Adrenal gland (tissue), 12 donors: ENCODE data around the gene NR1H4. TPM values are rescaled to one million over a fixed set of nuclear protein-coding genes. Genes with fewer than 3 reads are reported as not detected.
A peak's percentile ranks its signal among the peaks of the same experiment; 100 is the strongest.

Experiments used
- DNase-seq, 7 donors: peaks; one replicate each; pipeline ENCODE4 v3.0.0-alpha.2; 2019 to 2020
- H3K27ac ChIP-seq, 5 donors: fragments of 200-600 bp; sonication (generic) in 4 of 5; 1 replicate in 3 of 5; 2 replicates in 2 of 5; pipeline versions ENCODE4 v1.5.1 to v1.8.0; 2016 to 2020; ENCODE audit warnings: mild to moderate bottlenecking in 1 of 5
- H3K27me3 ChIP-seq: fragments of 200-600 bp; 2 replicates; pipeline ENCODE4 v1.8.0; 2021
- H3K36me3 ChIP-seq, 2 donors: fragments of 200-600 bp; replicated peaks in 1 of 2; 1 replicate in 1 of 2; 2 replicates in 1 of 2; pipeline versions ENCODE4 v1.5.1 to v1.8.0; 2018 to 2022
- H3K4me1 ChIP-seq, 2 donors: fragments of 200-600 bp; replicated peaks in 1 of 2; 1 replicate in 1 of 2; 2 replicates in 1 of 2; pipeline versions ENCODE4 v1.5.1 to v1.8.0; 2018 to 2021
- H3K4me3 ChIP-seq, 4 donors: fragments of 200-600 bp; sonication (generic) in 3 of 4; one replicate each; pipeline ENCODE4 v1.5.1; 2016 to 2018
- H3K9me3 ChIP-seq, 3 donors: fragments of 200-600 bp; sonication (generic) in 1 of 3; replicated peaks in 1 of 3; 1 replicate in 2 of 3; 2 replicates in 1 of 3; pipeline versions ENCODE4 v1.5.1 to v1.8.0; 2016 to 2021
- POLR2A ChIP-seq, 2 donors: fragments of 450-650 bp; IDR thresholded peaks; one replicate each; pipeline ENCODE4 v1.6.1; 2017; ENCODE audit warnings: antibody characterized with exemption in 2 of 2, mild to moderate bottlenecking in 2 of 2, moderate library complexity in 1 of 2
- WGBS, 4 donors: extraction: QIAGEN DNeasy Blood & Tissue Kit in 2 of 4; methylation state at CpG; one replicate each; pipeline versions ENCODE4 v1.1.5 to v1.1.7; 2013 to 2017; 5-methylcytosine and 5-hydroxymethylcytosine counted together
- intact Hi-C, 2 donors: fragments of 100-400 bp; cut with DNase I; formaldehyde crosslinking; loops; one replicate each; pipeline versions ENCODE4 v1.14.1 to v1.15.0; 2022 to 2023
- polyA plus RNA-seq, 3 donors: library from polyadenylated mRNA; stranded (reverse); fragments of 200-250 nt in 2 of 3; fragments of 350-450 nt in 1 of 3; fragmentation: Illumina TruSeq in 1 of 3; extraction: RNeasy Lipid Tissue Mini Kit (QIAGEN cat#74804) in 1 of 3; gene quantifications; one replicate each; pipeline ENCODE4 v1.2.3, GENCODE V29; 2013 to 2014
- total RNA-seq, 9 donors: library from RNA; depleted of rRNA in 4 of 9; stranded (reverse); fragments of >200 nt in 4 of 9; fragments of 120-200 nt in 1 of 9; fragmentation: NEBNext Ultra II Directional in 1 of 9; extraction: Animal tissue kit (Norgen Biotek cat#: 25700) in 1 of 9; gene quantifications; one replicate each; pipeline versions ENCODE4 v1.1.0 to v1.2.4, GENCODE V29; 2013 to 2023
- TF ChIP-seq, protein P1 (sequence below), 6 experiments: fragments of 450-650 bp in 4 of 6; fragments of 200-600 bp in 2 of 6; sonication (generic) in 1 of 6; IDR thresholded peaks; 1 replicate in 5 of 6; 2 replicates in 1 of 6; pipeline versions ENCODE4 v1.5.1 to v1.8.0; 2016 to 2021; ENCODE audit warnings: antibody characterized with exemption in 6 of 6, mild to moderate bottlenecking in 2 of 6, moderate library complexity in 1 of 6
- donor health status: healthy with polysubstance abuse.
- donor health status: Bipolar disorder and iron deficiency.
- donor health status: DM: yes; HTN: yes; CAD: no.
- donor health status: DM: no; HTN: no; CAD: no.
- donor health status: DM: no; HTN: no; CAD: no.
- donor health status: DM: yes; HTN: yes; CAD: no.

Gene NR1H4
- total and polyA plus RNA-seq, 12 donors, result 17.2 to 66.9 (median 41.0) TPM

DNA sequence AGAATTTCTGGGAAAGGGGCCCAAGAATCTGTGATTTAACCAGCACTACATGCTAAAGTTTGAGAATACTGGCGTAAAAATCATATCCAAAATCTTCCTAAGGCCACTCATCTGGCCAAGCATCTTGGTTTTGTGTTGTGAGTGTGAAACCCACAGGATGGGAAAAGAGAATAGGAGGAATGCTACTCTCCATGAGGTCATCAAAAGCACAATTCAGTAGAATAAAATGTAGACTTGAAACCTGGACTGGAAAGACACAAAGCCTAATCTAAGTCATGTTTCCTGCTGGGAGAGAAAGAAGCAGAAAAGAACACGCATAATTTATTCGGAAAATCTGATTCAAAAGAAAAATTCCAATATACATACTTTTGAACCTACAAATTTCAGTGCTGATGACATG, 42.3 kb downstream of the NR1H4 start:
- TF ChIP-seq, protein P1, sequence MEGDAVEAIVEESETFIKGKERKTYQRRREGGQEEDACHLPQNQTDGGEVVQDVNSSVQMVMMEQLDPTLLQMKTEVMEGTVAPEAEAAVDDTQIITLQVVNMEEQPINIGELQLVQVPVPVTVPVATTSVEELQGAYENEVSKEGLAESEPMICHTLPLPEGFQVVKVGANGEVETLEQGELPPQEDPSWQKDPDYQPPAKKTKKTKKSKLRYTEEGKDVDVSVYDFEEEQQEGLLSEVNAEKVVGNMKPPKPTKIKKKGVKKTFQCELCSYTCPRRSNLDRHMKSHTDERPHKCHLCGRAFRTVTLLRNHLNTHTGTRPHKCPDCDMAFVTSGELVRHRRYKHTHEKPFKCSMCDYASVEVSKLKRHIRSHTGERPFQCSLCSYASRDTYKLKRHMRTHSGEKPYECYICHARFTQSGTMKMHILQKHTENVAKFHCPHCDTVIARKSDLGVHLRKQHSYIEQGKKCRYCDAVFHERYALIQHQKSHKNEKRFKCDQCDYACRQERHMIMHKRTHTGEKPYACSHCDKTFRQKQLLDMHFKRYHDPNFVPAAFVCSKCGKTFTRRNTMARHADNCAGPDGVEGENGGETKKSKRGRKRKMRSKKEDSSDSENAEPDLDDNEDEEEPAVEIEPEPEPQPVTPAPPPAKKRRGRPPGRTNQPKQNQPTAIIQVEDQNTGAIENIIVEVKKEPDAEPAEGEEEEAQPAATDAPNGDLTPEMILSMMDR (IDR thresholded peaks at IDR 0.05), result no peak
- TF ChIP-seq POLR2A (IDR thresholded peaks at IDR 0.05), result no peak
- peaks cover 0 to 7% of the 10 kb centered on the region in 2 donors for H3K4me1 ChIP-seq
- H3K4me3 ChIP-seq, result no peak overlapping the region
- no peaks in the 10 kb centered on the region for H3K36me3 ChIP-seq
- no peak for DNase-seq
- H3K27ac ChIP-seq, result no peak overlapping the region
- WGBS, 4 donors, result 91 to 97% (median 95%) methylated on average over 3 of the region's 3 CpGs
- no peaks in the 10 kb centered on the region for H3K9me3 ChIP-seq
- intact Hi-C loops, result no loop called here
- H3K27me3 ChIP-seq, result no peaks in the 10 kb centered on the region

DNA sequence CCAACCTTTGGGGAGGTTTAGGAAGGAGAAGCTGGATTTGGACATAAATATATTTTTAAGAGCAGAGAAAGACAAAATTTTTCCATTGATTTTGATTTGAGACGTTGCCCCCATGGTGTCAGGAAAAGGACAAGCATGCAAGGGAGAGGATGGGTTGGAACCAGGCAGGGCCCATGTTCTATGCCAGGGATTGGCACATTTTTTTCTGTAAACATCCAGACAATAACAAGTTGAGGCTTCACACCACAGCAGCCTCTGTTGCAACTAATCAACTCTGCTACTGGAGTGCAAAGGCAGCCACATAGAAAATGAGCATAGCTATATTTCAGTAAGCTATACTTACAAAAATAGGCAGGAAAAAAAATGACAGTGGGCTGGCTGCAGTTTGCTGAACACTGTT, 44.7 kb downstream of the NR1H4 start:
- H3K9me3 ChIP-seq, result no peaks in the 10 kb centered on the region
- H3K4me1 ChIP-seq, result peaks cover 0 to 7% of the 10 kb centered on the region in 2 donors
- no peak overlapping the region for H3K4me3 ChIP-seq
- no peak for DNase-seq
- no peaks in the 10 kb centered on the region for H3K36me3 ChIP-seq
- intact Hi-C loops, result no loop called here
- H3K27me3 ChIP-seq, result no peaks in the 10 kb centered on the region
- no peak overlapping the region for H3K27ac ChIP-seq
- no peak for TF ChIP-seq POLR2A (IDR thresholded peaks at IDR 0.05)
- TF ChIP-seq, protein P1 (IDR thresholded peaks at IDR 0.05), result no peak
- 88 to 94% (median 91%) methylated on average over 1 of the region's 1 CpG for WGBS, 4 donors

DNA sequence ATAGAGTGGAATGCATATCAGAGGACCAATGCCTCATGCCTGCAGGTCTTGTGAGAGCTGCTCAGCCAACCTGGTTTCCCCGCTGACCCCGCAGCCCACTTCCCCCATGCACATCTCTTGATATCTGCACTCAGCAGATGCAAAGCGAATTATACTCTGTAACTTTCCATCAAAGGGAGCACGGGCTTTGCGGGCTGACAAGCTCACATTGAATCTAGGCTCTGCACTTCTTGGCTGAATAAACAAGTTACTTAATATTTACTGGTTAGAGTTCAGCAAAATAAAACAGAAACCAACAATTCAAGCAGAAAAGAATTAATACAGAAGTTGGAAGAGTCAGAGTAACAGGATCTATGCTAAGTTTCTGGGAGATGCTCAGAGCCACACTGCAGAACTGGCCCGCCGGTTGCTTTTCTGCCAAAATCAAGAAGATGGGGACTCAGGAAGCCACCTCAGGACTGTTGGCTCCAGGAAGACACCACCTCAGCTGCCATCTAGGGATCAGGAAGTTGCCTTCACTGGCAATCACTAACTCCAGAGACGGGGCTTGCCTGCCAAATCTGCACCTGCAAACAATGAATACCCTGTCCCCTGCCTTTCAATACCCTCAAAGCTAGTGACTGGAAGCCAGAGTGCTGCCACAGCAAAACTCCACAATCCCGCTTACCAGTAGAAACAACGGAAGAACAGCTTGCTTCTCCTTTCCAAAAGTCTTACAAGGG, 46.5 kb downstream of the NR1H4 start:
- H3K4me1 ChIP-seq, result peaks cover 0 to 7% of the 10 kb centered on the region in 2 donors
- intact Hi-C loops, result no loop called here
- no peaks in the 10 kb centered on the region for H3K9me3 ChIP-seq
- no peaks in the 10 kb centered on the region for H3K36me3 ChIP-seq
- no peak for TF ChIP-seq POLR2A (IDR thresholded peaks at IDR 0.05)
- TF ChIP-seq, protein P1 (IDR thresholded peaks at IDR 0.05), result no peak
- no peaks in the 10 kb centered on the region for H3K27me3 ChIP-seq
- no peak for DNase-seq
- 82 to 86% (median 85%) methylated on average over 10 of the region's 10 CpGs for WGBS, 4 donors
- H3K4me3 ChIP-seq, result no peak overlapping the region
- H3K27ac ChIP-seq, result peak overlapping the region in 1 of 5 donors; percentile 40

DNA sequence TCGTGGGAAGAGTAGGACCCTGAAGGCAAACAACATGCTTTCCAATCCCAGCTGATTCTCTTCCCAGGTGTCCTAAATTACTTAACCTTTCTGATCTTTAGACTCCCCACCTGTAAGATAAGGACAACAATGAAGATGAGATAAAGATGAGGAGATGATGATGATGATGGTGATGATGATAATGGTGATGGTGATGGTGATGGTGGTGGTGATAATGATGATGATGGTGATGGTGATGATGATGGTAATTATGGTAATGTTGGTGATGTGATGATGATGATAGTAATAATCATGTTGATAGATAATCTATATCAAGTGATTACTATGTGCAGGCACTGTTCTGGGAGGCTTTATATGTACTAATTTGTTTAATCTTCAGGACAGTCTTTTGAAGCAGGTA, 48.3 kb downstream of the NR1H4 start:
- DNase-seq, result no peak
- Histone ChIP-seq H3K27me3 (no peaks in the 10 kb centered on the region), H3K4me3 (no peak overlapping the region), H3K4me1 (peaks cover 7% of the 10 kb centered on the region in 2 donors), H3K27ac (no peak overlapping the region), H3K9me3 (no peaks in the 10 kb centered on the region), H3K36me3 (no peaks in the 10 kb centered on the region)
- no peak for TF ChIP-seq POLR2A (IDR thresholded peaks at IDR 0.05)
- TF ChIP-seq, protein P1 (IDR thresholded peaks at IDR 0.05), result no peak
- intact Hi-C loops, result no loop called here
- 74 to 83% (median 79%) methylated on average over 1 of the region's 1 CpG for WGBS, 4 donors
